ENCODE data around the gene SPAG17. TPM values are rescaled to one million over a fixed set of nuclear protein-coding genes. Genes with fewer than 3 reads are reported as not detected.

The SPAG17 gene
- total RNA-seq, 1 donor from 2014 or later = 0.78 TPM

DNA sequence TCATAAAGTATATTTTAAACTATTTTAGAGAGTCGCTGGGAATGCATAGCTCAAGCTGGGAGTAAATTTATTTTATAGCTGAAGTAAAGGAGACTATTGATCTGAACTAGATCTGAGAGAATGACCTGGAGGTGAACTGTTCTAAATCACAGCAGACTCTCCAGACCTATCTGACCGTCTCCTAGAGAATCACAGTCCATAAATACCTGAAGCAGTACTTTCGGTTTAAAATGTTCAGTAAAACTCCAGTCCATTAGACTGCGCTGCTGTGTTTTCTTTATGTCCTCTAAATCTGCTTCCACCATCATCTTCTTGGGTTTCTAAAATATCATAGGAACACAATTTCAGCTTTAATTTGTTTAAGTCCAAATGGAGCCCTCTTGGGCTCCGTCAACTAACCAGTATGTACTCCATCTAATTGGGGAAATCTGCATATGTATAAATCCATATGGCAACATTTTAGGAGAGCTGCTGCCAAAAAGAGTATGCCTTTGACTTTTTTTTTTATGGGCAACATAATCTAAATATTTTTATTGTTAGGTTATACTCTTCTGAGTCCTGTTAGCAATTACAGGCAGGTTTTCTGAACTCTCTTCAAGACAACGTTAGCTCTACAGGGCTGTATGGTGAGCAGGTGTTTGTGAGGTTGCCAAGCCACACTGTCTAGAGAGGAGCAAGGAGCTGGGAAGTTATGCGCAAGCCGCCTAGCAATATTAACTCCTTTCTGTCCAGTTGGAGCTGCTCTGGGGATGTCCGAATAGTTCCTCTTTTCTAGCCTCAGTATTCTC is 111.2 kb downstream of the SPAG17 start:
- DNase-seq = no peak

DNA sequence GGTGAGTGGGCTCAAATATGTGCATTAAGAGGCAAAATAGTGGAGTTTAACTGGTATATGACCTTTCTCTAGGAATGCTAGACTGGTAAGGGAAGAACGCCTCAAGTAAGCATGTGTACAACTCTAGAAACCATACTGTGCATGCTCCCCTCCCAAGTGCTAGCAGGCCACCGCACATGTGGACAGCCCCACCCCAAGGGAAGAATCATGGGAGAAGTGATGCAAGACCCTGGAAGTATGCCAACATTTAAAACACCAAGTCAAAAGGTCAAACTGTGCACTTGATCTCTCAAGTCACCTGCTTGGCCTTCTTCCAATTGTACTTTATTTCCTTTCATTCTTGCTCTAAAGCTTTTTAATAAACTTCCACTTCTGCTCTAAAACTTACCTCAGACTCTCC is 135.0 kb downstream of the SPAG17 start:
- DNase-seq = no peak

DNA sequence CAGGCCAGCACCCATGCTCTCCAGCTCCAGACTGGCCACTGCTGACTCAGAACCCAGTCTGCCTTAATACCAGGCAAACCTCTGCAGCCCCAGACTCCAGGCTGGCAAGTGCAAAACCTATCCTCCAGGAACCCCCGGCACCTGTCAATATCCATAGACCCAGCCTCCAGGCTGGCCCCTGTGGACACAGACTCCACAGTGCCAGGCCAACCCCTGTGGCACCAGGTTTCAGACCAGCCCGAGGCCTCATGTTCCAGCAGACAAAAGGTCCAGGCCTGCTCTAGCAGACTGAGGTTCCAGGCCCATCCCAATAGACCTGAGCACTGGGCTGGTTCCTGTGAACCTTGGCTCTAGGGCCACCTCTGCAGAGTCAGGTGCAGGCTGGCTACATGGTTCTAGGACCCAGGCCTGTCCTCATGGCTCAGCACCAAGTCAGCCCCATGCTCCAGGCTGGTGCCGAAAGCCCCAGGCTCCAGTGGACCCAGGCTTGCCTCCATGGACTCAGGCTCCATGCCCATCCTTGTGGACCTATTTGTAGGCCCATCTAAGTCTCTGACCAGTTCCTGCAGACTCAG is 137.3 kb downstream of the SPAG17 start:
- no peak for DNase-seq

DNA sequence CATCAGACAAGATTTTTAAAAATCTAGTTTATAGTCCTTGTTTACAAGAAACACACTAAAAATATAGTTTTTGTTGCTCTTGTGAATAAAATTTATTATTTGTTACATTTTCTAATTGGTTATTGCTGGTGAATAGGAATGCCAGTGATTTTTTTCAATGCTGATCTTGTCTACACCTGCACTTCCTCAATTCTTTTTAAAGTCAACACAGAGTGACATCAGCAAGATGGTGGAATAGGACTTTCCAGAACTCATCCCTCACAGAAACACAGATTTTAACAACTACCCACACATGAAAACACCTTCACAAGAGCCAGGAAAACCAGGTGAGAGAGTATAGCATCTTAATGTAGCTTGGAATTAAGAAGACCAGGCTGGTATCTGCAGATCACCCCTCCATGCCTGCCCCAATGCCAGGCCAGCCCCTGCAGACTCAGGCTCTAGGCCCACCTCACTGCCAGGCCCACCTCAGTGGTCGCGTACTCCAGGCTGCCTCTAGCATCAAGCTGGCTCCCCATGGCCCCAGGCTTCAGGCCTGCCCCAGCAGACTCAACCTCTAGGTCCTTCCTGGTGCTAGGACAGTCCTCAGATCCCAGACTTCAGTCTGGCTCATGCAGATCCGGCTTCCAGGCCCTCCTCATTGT is 137.9 kb downstream of the SPAG17 start:
- DNase-seq = no peak

DNA sequence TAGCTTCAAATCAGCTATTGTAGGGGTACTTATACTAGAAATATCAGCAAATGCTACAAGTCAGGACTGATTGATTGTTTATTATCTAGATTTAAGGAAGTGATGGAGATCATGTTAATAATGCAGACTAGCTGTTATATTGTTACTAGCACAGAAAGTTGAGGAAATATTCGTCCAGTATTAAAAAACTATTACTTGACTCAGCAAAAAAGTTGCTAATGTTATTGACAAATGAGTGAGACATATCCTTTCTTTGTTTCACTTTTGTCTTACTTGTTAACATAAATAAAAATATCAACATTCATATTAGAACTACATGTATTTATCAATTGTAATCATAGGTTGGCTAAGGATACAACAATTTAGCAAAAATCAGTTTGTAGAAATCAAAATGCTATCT is 141.4 kb downstream of the SPAG17 start:
- DNase-seq = no peak

DNA sequence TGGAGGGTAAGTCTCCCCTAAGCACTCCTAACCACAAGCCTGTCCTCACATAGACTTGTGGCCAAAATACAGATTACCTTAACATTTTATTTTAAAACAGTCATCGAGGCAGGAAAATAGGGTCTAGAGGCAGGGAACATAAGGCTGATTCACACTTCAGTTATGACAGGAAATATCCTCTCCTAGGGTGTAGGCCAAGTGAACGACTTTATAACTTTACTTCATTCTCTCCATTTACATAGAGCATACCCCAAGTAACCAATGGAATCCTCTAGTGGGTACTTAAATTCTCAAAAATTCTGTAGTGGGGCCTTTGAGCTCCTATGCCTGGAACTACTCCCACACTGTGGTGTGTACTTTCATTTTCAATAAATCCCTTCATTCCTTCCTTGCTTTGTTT is 142.5 kb downstream of the SPAG17 start:
- no peak for DNase-seq

DNA sequence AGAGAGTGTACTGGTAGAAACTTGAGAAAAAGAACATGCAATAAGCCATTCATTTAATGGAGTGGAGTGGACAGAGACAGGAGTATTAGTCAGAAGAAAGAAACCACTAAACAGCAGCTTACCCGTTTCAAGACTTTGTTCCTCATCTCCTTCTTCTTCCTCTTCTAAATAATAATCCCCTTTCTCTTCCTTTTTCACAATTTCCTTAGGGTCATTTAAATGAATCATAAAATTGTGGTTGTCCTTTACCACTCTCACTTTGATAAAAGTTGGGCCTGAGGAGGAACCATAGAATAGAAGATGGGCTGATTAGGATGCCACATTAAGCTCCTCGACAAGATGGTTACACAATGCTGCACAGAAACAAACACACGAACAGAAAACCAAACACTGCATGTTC is 145.9 kb downstream of the SPAG17 start:
- no peak for DNase-seq

DNA sequence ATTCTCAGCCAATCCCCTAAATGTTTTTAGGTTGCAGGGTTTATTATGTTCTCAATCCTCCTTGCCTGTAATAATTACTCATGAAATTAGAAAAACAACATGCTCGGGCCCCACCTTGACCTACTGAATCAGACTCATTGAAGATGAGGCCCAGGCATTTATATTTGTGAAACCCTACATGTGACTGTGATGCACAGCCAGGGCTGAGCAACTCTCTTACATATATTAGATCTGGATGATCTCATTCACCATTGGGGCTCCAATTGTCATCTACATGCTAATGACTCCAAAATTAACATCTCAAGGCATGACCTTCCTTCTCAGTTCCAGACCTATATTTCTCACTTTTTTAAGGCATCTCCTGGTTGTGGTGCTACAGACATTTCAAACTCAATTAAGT is 152.1 kb downstream of the SPAG17 start:
- DNase-seq = no peak

DNA sequence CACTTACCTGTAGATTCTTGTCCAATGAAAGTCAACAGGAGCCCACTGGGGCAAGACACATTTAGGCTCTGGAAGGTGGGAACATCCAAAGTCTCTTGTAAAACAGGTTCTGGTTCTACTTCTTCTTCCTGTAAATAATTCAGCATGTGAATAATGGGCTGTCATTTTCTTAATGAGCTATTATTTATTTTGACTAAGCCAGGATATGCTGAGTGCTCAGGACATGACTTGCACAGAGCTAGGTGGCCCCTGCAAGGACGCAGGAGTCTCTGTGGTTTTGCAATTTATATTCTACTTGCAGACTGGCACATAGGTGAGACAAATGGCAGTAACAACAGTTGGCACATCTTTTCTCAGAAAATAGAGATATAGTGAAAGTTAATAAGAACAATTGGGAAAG is 156.8 kb downstream of the SPAG17 start:
- no peak for DNase-seq

DNA sequence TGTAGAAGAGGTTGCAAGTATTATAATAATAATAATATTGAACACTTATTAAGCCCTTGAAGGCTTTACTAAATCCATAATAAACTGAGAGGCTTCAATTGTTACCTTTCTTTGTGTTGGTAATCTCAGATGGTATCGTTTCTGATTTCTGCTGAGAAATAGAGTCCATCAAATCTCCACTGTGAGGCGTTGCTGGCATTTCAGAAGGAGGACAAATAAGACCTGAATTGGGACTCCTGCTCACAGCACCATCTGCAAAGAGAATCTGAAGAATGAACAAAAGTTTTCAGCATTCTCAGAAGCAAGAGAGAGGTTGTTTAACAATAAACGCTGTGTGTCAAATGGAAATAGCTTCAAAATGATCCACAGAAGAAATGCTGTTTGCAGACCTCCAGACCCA is 161.8 kb downstream of the SPAG17 start:
- DNase-seq = no peak

DNA sequence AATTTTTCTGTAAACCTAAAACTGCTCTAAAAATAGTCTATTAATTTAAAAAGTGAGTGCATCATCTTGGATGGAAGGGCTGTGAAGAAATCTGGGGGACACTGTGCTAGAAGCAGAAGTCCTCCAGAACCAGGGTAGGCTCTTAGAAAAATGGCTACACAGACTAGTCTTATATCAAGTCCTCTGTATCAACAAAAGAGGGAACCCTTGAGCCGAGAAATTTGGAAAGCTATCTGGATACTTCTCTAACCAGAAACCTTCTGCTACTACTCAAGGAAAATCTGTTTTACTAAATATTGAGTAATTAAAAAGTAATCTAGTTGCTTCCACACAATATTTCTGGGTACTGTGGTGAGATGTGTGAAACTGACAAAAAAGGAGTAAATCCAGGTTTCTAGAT is 163.4 kb downstream of the SPAG17 start:
- no peak for DNase-seq

DNA sequence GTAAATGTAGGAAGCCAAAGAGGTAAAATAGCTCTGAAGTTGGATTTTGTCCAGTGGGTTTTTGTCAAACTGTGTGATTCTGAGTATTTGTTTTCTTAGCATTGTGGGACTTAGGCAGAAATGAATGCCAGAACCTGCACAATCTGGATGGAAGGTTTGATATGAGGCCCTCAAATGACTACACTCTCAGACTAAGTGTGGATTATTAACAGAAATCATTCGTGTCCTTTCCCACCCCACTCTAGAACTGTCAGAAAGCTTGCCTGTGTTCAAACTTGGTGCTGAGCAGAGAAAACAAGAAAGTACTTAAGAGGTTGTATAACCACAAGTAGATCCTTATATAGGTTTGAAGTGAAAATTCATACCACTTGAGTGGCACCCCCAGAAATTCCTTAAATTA is 167.0 kb downstream of the SPAG17 start:
- no peak for DNase-seq

DNA sequence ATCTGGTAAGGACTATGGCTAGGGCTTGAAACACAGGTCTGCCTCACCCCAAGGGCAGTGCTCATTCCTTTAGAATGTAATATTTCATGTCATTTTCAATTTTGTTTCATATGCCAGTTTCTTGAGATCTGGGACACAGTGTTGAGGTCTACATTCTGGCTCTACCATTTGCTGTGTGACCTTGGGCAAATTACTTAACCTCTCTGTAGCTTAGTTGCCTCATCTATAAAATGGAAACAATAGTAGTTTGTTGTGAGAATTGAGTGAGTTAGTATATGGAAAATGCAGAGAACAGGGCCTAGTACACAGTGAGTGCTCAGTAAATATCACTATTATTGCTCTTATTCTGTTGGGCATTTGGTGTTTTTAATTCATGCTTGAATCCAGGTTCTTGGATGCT is 171.1 kb downstream of the SPAG17 start:
- no peak for DNase-seq

DNA sequence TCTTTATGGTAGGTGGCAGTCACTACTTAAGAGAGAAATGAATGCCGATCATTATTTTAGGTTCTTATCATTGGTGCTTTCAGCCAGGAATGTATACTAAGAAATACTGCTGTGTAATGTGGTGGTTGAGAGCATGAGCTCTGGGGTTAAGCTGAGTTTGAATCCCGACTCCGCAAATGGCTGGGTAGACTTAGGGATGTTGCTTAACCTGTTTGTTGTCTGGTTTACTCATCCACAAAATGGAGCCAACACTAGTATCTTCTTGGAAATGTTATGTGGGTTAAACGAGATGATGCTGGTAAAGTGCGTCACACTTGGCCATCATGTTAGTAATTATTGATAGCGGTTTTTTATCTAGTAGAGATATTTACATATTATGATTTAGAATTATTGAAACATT is 171.7 kb downstream of the SPAG17 start:
- no peak for DNase-seq

DNA sequence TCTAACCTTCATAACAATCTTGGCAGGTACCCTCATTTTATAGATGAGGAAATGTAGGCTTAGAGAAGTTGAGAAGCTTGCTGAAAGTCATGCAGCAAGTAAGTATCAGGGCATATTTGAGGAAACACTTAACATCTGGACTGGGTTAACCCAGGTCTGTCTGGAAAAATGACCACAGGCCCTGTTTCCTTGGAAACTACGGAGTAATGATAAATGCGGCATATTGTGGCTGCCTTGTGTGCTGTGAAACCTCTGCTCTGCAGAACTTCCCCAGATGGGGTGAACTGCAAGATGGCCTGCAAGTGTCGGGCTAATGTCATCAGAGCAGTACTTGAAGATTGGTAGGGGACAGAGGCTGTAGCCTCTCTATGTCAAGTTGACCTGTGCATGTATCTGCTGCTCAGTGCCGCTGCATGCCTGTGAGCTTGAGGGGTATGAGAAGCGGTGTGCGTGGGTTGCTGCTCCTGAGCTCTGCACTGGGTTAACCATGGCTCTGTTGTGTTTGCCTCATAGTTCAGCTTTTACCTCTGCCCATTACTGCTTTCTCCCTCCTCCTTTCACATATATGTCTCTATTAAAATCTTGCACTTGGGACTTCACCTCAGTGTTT is 172.4 kb downstream of the SPAG17 start:
- no peak for DNase-seq

DNA sequence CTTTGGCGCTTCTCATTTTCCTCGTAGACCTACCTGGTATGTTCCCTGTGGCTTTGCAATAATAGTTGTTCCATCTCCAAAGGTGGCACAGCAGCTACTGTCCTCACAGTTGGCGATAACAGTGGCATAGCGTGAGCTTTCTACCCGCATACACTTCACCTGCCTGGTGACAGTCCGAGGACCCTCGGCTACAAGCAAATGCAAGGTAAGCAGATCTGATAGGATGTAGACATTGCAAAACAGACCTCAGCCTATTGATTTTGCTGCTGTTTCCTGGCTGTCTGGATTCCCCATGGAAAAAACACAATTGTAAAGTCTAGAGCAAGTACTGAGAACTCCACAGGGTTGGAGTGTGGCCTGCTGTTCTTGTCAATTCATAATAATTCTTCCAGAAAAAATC is 177.0 kb downstream of the SPAG17 start:
- DNase-seq = no peak

DNA sequence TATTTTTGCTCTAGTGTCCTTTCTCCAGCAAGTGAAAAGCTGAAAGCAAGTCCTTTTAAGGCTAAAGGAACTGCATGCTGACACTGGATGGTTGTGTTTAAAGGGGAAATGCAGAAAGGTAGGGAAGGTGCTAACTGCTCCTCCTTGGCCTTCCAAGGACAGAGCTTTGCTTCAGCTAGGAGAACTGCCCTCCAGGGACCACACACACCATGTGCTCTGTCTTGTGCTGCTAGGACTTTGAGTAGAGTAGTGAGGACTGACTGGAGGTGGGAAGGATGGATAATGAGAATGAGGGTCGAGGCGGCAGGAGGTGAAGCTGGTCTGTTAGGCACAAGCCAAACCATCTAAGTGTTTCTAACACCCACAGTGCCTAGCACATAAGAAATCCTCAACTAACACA is 177.6 kb downstream of the SPAG17 start:
- DNase-seq = no peak

DNA sequence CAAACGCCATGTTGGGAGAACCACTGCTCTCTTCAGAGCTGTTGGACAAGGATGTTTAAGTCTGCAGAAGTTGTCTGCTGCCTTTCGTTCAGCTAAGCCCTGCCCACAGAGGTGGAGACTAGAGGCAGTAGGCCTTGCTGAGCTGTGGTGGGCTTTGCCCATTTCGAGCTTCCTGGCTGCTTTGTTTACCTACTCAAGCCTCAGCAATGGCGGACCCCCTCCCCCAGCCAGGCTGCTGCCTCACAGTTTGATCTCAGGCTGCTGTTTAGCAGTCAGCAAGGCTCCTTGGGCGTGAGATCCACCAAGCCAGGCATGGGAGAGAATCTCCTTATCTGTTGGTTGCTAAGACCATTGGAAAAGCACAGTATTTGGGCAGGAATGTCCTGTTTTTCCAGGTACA is 180.7 kb downstream of the SPAG17 start:
- no peak for DNase-seq

DNA sequence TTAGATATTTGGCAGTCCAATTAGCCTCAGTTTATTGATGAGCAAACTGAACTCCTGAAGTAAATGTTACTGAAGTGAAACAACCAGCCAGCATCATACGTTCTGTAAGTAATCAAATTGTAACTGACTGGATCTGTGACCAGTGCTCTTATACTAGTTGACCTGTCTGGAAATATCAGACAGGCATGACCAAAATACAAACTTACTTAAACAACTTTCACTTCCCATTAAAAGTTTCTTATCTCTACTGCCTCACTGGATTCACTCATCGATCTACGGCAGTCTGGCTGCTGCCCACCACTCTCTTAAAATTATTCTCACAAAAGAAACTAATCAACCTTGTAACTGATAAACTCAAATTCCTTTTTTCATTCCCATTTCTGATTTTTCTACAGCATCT is 199.1 kb downstream of the SPAG17 start:
- no peak for DNase-seq

DNA sequence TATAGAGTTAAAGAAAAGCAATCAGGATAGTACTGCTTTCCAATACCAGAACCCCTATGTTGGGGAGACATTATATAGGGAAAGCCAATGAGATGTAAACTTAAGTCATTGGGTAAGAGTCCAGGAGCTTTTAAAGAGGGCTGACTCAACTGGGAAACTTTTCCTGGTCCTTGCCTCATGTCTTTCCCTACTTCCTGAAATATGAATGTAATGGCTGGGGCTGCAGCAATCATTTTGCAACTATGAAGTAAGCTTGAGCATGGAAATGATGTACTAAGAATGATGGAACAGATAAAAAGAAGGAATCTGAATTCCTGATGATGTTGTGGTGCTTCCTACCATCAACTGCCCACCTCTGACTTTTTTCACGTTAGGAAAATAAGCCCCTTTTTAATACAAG is 199.8 kb downstream of the SPAG17 start:
- no peak for DNase-seq

DNA sequence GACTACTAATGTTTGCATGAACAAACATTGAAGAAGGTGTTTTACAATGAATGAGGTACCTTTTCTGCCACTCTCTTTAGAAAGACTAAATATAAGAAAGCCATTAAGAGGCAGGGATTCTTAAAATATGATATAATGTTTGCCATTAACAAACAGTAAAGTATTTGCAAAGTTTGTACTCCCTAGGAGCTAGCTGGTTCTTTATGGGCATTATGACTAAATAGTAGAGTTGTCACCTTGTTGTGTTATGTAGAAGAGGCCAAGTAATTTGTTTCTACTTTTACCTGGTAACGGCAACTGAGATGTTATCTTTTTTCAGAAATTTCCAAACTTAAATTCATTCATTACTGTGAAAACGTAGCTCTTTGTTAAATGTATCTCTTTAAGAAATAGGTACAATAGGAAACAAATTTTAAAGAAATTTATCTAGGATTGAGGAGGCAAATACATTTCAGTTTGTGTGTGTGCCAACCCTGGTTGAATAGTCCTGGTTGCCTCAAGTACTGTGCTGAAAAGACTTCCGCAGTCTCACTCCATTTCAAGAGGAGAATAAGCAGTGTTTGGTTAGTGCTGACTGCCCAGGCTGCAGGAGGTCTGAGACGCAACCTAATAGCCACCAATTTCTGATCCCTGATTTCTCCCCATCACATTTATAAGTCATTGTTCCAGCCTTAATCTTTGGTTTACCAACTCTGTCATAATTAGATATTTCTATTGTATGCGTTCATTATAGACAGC is 203.4 kb downstream of the SPAG17 start:
- DNase-seq = no peak

DNA sequence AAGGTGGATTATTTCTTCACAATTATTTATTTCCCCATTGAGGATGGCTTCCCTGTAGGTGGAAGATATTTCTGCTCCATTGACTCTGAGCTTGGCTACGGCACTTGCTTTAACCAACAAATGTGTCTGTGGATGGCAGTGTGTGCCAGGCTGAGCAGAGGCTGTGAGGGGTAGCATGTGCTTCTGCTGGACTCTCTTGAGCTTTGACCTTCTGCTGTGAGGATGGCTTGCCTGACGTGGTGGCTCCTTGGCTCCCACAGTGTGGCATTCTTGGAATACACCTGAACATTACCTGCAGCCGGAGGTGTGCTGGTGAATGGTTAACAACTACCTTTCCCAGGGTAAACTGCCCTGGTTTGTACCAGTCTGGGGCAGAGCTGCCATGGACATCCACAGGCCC is 208.6 kb downstream of the SPAG17 start:
- no peak for DNase-seq

DNA sequence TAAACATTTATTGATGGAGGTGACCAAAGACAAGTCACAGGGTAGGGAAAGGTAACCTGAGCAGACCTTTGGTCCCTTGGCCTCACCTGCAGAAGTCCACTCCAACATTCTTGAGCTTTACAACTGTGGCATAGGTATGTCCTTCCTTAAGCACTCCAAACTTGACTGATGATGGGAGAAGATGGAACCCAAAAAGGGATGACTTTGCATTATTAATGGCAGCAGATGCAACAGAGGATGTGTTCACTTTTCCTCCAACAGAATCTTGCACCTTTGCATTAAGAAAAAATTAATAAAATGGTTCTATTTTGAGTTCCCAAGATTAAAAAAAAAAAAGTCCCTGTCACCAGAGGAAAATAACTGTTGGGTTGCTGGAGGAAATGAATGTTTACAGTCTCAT is 213.3 kb downstream of the SPAG17 start:
- DNase-seq = no peak

Data from occipital lobe (tissue), 2 donors.